HG03135 (cell line): ENCODE measurements around the gene SH3RF3.

Experiments
- ATAC-seq: cut with Tn5 transposase; IDR thresholded peaks from one replicate; pipeline ENCODE4 v1.9.1; 2021; ENCODE audit warnings: mild to moderate bottlenecking, moderate library complexity; ENCODE audit not compliant: unreplicated experiment

SH3RF3 gene

DNA sequence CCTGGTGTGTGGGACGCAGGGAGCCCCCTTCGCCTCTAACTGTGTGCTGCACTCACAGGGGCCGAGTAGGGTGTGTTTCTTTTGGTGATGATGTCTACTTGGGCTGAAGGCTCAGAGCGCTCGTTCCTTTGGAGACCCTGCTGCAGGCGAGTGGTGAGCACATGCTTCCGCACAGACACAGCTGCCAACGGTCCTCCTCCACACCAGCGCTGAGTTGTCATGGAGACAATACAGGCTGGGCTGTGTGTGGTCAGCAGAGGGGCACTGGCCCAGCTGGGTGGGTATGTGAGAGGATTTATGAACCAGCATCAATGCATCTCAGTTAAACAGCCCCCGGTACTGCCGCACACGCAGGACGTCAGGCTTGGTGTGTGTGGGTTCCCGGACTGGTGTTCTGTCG is 143.5 kb downstream of the SH3RF3 start:
- no peak for ATAC-seq

DNA sequence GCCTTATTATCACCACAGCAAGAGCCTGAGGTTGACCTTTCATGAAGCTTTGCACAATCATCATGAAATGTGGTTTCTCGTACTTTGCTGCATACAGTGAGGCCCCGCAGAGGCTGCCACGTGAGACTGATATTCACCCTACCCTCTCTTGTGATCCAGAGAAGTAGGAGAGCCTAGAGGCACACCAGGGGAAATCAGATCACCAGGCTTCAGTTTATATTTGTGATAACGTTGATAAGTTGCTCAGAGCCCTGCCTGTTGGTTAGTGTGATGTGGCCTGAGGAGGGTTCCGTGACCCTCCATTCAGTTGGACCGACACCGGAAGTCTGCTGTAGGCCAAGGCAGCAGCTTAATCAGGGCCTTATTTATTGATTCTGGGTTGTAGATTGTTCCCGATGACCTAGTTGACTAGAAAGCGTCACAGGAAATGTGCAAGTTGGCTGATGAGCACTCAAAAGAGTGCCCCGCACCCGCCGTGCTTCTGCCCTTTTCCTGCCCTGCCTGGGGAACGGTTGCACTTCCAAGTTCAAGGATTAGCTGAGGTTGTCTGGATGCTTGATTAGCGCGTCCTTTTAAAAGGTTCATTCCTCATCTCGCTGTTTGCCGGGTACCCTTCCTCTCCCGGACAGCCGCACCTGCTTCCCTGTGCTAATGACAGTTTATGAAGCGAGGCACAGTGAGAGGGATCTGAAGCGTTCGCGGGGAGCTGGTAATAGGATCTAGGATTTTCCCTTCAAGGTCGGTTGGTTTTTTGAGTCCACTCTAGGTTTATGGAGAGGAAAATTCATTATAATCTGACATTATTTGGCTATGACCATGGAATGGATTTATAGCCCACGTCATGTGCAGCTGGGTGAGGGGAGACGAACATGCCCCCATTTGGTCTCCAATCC is 146.4 kb downstream of the SH3RF3 start:
- ATAC-seq, result no peak

- no peak for ATAC-seq
Observed at GRCh38 chr2:109277406-109277805, 148.4 kb downstream of the SH3RF3 start.

DNA sequence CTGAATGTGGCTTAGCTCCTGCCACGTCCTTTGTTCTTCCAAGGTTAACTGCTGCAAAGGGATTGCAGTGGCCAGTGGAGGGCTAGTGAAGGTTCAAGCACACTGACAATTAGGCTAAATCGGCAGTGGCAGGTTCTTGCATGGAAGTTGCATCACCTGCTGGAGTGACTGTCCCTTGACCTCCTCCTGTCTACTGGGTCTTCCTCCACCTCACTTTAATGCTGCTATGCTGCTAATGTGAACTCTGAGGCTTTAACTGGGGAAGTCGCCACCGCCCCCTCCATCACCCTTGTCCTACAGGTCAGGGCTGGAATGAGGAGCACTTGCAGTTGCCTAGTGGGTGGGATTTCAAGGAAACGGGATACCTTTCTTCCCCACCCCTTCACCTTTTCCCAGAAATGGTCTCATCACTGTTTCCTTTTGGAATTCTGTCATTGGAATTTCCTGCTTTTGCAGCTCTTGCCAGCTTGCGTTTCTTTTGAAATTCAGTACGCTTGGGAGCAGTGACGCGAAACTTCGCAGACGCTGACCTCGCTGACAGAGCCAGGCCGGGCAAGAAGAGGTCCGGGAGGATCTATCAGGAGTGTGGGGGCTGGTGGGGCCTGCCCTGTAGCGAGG is 150.3 kb downstream of the SH3RF3 start:
- no peak for ATAC-seq

- ATAC-seq, result no peak
Observed at GRCh38 chr2:109280804-109281203, 151.8 kb downstream of the SH3RF3 start.

GRCh38 chr2:109282360-109282759 is 153.4 kb downstream of the SH3RF3 start:
- no peak for ATAC-seq

DNA sequence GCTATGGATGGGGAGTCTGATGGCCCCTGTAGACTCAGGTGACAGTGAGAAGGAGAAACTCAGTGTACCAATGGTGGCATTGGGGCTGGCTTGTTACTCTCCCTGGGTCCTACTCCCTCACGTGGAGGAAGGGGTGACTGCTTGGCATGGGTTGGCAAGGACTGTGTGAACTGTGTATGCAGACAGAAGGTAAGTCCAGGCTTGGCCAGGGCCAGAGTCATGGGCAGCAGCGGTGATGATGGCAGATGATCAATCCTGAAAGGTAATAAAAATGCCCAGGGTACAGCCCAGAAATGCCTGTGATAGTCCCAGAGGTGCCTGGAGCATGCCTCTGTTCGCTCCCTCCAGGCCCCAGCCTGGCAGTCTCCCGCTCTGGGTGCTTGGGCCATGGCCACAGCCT is 153.9 kb downstream of the SH3RF3 start:
- ATAC-seq, result no peak

- ATAC-seq, result no peak
Observed at GRCh38 chr2:109284826-109285225, 155.8 kb downstream of the SH3RF3 start.

GRCh38 chr2:109285244-109285651 is 156.2 kb downstream of the SH3RF3 start:
- ATAC-seq, result no peak

DNA sequence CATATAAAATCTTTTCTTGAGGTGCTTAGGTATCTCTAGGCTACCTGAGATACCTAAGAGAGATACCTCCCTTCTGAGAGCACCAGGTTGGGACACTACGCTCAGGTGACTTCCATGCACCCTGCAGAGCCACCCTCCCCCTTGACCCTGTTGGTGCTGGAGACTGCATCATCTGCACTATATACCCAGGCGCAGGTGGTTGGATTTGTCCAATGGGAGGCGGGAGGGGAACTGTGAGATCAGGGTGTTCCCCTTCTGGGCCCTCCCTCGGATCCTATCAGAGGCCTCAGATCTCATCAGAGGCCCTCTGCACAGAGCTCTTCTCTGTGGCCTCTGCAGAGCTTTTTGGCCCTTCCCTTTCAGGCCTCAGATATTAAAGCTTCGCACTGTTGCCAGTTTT is 158.4 kb downstream of the SH3RF3 start:
- ATAC-seq, result no peak

DNA sequence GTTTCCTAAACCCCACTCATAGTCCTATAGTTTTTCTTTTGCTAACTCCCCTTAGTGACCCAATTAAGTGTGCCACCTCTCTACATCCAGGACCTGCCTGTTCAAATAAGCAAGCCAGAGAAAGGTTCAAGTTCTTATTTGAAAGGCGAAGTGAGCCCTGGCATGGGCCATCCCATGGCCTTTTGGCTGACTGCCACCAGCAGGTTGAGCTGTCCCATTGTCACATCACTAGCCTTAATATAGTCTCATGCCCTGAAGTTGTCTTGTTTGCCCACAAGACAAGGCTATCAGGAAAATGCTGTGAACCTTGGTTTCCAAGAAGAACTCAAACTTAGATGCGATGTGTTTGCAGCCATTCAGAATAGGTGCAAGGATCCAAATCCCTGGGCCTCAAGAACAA is 158.8 kb downstream of the SH3RF3 start:
- no peak for ATAC-seq

DNA sequence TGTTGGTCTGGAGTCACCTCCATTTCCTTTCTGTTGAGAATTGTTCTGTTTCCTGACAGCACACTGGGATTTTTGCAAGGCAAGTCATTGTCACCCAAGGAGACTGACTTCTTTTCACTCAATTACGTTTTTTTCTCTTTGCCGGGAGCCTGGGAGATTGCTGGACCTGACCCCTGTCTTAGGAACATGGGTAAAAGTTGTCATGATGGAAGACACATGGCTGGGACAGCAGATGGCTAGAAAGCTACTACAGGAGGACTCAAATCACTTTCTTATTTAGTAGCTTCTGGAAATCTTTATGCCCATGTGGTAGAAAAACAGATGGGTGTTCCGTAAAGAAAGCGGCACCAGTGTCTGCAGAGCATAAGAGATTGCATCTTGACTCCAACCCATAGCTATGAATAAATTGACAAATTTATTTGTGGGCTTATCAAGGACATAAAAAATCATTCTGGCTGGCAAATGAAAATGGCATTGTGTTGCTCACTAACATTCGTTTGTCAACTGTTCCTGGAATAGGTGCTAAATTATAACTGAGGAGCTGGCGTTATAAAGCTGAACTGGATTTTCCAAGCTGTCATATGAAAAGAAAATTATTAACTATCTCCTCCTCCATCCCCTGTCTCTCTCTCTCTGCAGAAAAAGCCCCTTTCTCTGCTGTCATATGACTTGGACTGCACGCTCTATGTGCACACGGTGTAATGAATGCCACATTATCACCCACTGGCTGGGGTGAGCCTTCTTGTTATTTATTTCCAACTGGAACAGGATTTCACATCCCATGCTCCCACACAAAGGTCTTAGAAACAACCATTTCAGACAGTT is 159.8 kb downstream of the SH3RF3 start:
- ATAC-seq, result no peak

DNA sequence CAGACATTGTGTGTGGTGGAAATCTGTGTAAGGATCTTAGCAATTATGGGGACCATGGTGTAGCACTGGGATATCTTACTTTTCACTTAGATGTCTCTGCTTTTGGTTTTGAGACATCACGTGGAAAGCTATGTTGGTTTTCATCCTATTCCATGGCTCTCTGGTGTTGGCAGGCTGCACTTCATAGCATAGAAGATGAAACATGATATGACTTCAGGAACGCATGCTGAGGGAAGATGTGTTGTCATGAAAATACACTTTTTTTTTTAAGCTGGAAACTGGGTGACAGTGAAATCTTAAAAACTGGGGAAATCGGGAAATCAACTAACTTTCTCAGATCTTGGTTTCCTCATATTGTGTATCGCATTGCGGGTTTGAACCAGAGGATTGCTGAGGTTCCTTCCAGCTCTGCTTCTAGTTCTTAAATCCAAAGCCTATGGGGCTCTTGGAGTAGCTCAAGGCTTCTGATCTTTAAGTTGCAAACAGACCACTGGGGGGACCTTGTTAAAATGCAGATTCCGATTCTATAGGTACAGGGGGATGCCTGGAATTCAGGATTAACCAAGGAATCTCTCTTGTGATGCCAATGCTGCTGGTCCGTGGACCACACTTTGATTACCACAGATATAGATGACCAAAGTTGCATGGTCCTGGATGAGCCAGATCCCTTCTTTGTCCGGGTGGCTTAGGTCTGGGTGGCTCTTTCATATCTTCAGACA is 160.7 kb downstream of the SH3RF3 start:
- no peak for ATAC-seq

GRCh38 chr2:109290887-109291643 is 162.1 kb downstream of the SH3RF3 start:
- no peak for ATAC-seq

GRCh38 chr2:109292386-109292785 is 163.4 kb downstream of the SH3RF3 start:
- ATAC-seq, result no peak

DNA sequence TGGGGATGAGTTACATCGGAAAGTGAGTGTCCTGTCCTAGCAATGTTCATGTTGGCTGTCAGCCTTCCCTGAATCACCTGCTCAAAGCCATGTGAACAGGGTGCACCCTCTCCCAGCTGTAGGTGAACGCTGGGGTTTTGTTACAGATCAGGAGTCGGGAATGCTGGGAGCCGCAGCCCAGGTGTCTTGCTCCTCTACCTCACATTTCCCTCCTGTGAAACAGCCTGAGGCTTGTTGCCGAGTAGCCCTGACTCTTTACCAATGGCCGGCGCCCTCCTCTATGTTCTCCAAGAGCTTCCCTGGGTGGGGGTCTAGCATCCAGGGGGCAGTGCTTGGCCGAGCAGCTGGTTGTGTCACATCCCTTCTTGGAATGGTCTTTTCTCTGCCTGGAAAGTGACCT is 164.7 kb downstream of the SH3RF3 start:
- no peak for ATAC-seq

DNA sequence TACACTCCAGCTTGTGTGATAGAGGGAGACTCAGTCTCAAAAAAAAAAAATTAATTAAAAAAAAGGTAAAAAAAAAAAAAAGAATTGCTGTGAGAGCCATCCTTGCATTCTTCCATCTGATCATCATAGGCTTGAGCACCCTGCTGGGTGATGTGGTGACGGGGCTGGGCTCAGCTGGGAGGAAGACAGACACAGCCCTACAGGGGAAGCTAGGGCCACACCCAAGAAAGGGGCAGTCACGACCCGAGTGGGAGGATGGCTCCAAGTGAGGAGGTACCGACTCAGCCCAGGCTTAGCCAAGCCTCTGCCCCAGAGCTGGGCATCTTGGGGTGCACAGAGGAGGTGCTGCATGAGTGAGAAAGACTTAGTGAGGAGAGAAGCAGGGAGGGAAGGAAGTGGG is 165.5 kb downstream of the SH3RF3 start:
- ATAC-seq, result no peak

GRCh38 chr2:109295070-109295780 is 166.2 kb downstream of the SH3RF3 start:
- no peak for ATAC-seq

- no peak for ATAC-seq
Observed at GRCh38 chr2:109295781-109296117, 166.7 kb downstream of the SH3RF3 start.
